H9 (cell line): Measurements from ENCODE around the gene IRF7. TPM values are rescaled to one million over a fixed set of nuclear protein-coding genes. Genes with fewer than 3 reads are reported as not detected.

Experiments used
- DNase-seq: peaks from one replicate; pipeline ENCODE4 v3.0.0-alpha.2; 2017
- H2AFZ ChIP-seq: one replicate; pipeline ENCODE4 v1.6.1; 2013; ENCODE audit warnings: mild to moderate bottlenecking, low read length, control low read depth, moderate library complexity
- H2AK5ac ChIP-seq: 2 replicates; pipeline ENCODE4 v1.6.1; 2013; ENCODE audit warnings: low read length, control low read depth, mixed read lengths; ENCODE audit not compliant: insufficient read length
- H2BK120ac ChIP-seq: one replicate; pipeline ENCODE4 v1.6.1; 2013; ENCODE audit warnings: low read depth, mild to moderate bottlenecking, low read length, control low read depth, inconsistent platforms; ENCODE audit not compliant: poor library complexity, severe bottlenecking
- H2BK12ac ChIP-seq: 2 replicates; pipeline ENCODE4 v1.6.1; 2013; ENCODE audit warnings: low read length, control low read depth, mixed read lengths, low read depth; ENCODE audit not compliant: insufficient read length
- H2BK15ac ChIP-seq: 2 replicates; pipeline ENCODE4 v1.6.1; 2013; ENCODE audit warnings: low read depth, low read length, control low read depth
- H2BK20ac ChIP-seq: one replicate; pipeline ENCODE4 v1.6.1; 2013; ENCODE audit warnings: low read depth, mild to moderate bottlenecking, low read length, control low read depth, inconsistent platforms; ENCODE audit not compliant: poor library complexity, severe bottlenecking
- H2BK5ac ChIP-seq: 2 replicates; pipeline ENCODE4 v1.6.1; 2013; ENCODE audit warnings: low read length, control low read depth, mixed read lengths; ENCODE audit not compliant: insufficient read length
- H3K14ac ChIP-seq: 2 replicates; pipeline ENCODE4 v1.6.1; 2013; ENCODE audit warnings: low read length, control low read depth; ENCODE audit not compliant: insufficient read depth
- H3K18ac ChIP-seq: 2 replicates; pipeline ENCODE4 v1.6.1; 2013; ENCODE audit warnings: low read depth, mild to moderate bottlenecking, mixed read lengths, low read length, control low read depth; ENCODE audit not compliant: insufficient read length
- H3K23ac ChIP-seq: 2 replicates; pipeline ENCODE4 v1.6.1; 2013; ENCODE audit warnings: low read length, control low read depth, mixed read lengths, low read depth; ENCODE audit not compliant: insufficient read length
- H3K23me2 ChIP-seq: 2 replicates; pipeline ENCODE4 v1.6.1; 2013; ENCODE audit warnings: low read depth, mild to moderate bottlenecking, mixed read lengths, low read length, control low read depth; ENCODE audit not compliant: insufficient read length, poor library complexity, severe bottlenecking
- H3K27ac ChIP-seq: 2 replicates; pipeline ENCODE4 v1.5.1; 2013; ENCODE audit warnings: low read length, control low read depth, mixed read lengths, low read depth; ENCODE audit not compliant: insufficient read length
- H3K27me3 ChIP-seq: 2 replicates; pipeline ENCODE4 v1.6.1; 2013; ENCODE audit warnings: low read length, control low read depth, inconsistent platforms; ENCODE audit not compliant: insufficient read depth
- H3K4ac ChIP-seq: 2 replicates; pipeline ENCODE4 v1.6.1; 2013; ENCODE audit warnings: low read depth, mild to moderate bottlenecking, control low read depth, inconsistent platforms, low read length, moderate library complexity
- H3K4me1 ChIP-seq: 2 replicates; pipeline ENCODE4 v1.6.1; 2013; ENCODE audit warnings: low read length, control low read depth, inconsistent platforms; ENCODE audit not compliant: insufficient read depth
- H3K4me2 ChIP-seq: 2 replicates; pipeline ENCODE4 v1.6.1; 2013; ENCODE audit warnings: low read length, control low read depth, mixed read lengths; ENCODE audit not compliant: insufficient read length, insufficient read depth
- H3K56ac ChIP-seq: 2 replicates; pipeline ENCODE4 v1.6.1; 2013; ENCODE audit warnings: low read depth, mild to moderate bottlenecking, mixed read lengths, low read length, control low read depth; ENCODE audit not compliant: insufficient read length
- H3K79me1 ChIP-seq: 2 replicates; pipeline ENCODE4 v1.6.1; 2013; ENCODE audit warnings: low read depth, mild to moderate bottlenecking, moderate library complexity, low read length, control low read depth, inconsistent platforms; ENCODE audit not compliant: insufficient read depth, poor library complexity, severe bottlenecking
- H3K79me2 ChIP-seq: 2 replicates; pipeline ENCODE4 v1.6.1; 2013; ENCODE audit warnings: low read length, control low read depth, inconsistent platforms; ENCODE audit not compliant: insufficient read depth
- H3K9ac ChIP-seq: 2 replicates; pipeline ENCODE4 v1.6.1; 2013; ENCODE audit warnings: low read length, control low read depth, mixed read lengths; ENCODE audit not compliant: insufficient read length; ENCODE audit errors: extremely low read depth
- H3K9me3 ChIP-seq: one replicate; pipeline ENCODE4 v1.6.1; 2013; ENCODE audit warnings: low read depth, low read length, inconsistent platforms; ENCODE audit not compliant: control insufficient read depth
- H3T11ph ChIP-seq: one replicate; pipeline ENCODE4 v1.6.1; 2013; ENCODE audit warnings: mild to moderate bottlenecking, low read length, control low read depth, inconsistent platforms
- H4K20me1 ChIP-seq: one replicate; pipeline ENCODE4 v1.6.1; 2013; ENCODE audit not compliant: control insufficient read depth, insufficient read length, insufficient read depth
- H4K5ac ChIP-seq: 2 replicates; pipeline ENCODE4 v1.6.1; 2013; ENCODE audit warnings: low read depth, mild to moderate bottlenecking, mixed read lengths, low read length, control low read depth; ENCODE audit not compliant: insufficient read length
- H4K8ac ChIP-seq: replicated peaks from 2 replicates; pipeline ENCODE4 v1.6.1; 2013; ENCODE audit warnings: low read length, control low read depth, mixed read lengths, low read depth; ENCODE audit not compliant: insufficient read length
- H4K91ac ChIP-seq: 2 replicates; pipeline ENCODE4 v1.6.1; 2013; ENCODE audit warnings: low read depth, mild to moderate bottlenecking, moderate library complexity, mixed read lengths, low read length, control low read depth; ENCODE audit not compliant: insufficient read length
- H3K27ac Mint-ChIP-seq, 3 experiments: 2 replicates in 2 of 3; 3 replicates in 1 of 3; pipeline ENCODE4 v1.8.0; 2020 to 2021; ENCODE audit warnings: mixed read lengths in 3 of 3, mild to moderate bottlenecking in 1 of 3, moderate library complexity in 1 of 3
- H3K27me3 Mint-ChIP-seq: 2 replicates; pipeline ENCODE4 v1.8.0; 2021; ENCODE audit warnings: low read depth, mild to moderate bottlenecking, moderate library complexity, mixed read lengths
- H3K36me3 Mint-ChIP-seq, 3 experiments: 2 replicates in 2 of 3; 3 replicates in 1 of 3; pipeline ENCODE4 v1.8.0; 2020 to 2021; ENCODE audit warnings: low read depth in 3 of 3, mixed read lengths in 3 of 3; ENCODE audit not compliant: insufficient read depth in 1 of 3
- H3K4me1 Mint-ChIP-seq, 2 experiments: 2 replicates each; pipeline ENCODE4 v1.8.0; 2020; ENCODE audit warnings: mixed read lengths in 2 of 2
- H3K4me3 Mint-ChIP-seq, 2 experiments: 2 replicates in 1 of 2; 3 replicates in 1 of 2; pipeline ENCODE4 v1.8.0; 2020 to 2021; ENCODE audit warnings: mild to moderate bottlenecking in 2 of 2, mixed read lengths in 2 of 2, moderate library complexity in 1 of 2
- H3K9me3 Mint-ChIP-seq, 2 experiments: 2 replicates in 1 of 2; 3 replicates in 1 of 2; pipeline ENCODE4 v1.8.0; 2020; ENCODE audit warnings: mild to moderate bottlenecking in 2 of 2, mixed read lengths in 2 of 2, moderate library complexity in 1 of 2
- WGBS: extraction: QIAGEN DNeasy Blood & Tissue Kit; methylation state at CpG from one replicate; pipeline ENCODE4 v1.1.7; 2013; ENCODE audit warnings: missing lambda C conversion rate, low lambda C conversion rate, mixed read lengths; ENCODE audit not compliant: insufficient read length; ENCODE audit errors: extremely low coverage; 5-methylcytosine and 5-hydroxymethylcytosine counted together
- total RNA-seq: library from RNA; stranded (reverse); gene quantifications from 2 replicates; pipeline ENCODE4 v1.2.1, GENCODE V29; 2021
- TF ChIP-seq, protein P1 (sequence below): fragments of 200-600 bp; sonication (generic); conservative IDR thresholded peaks from 3 replicates; pipeline ENCODE4 v1.8.0; 2021; ENCODE audit warnings: antibody characterized with exemption, mild to moderate bottlenecking

The IRF7 gene
- total RNA-seq, 1 experiment from 2014 or later: 9.8 TPM

- no peak overlapping the region for H3K9ac ChIP-seq
- H3K9me3 ChIP-seq: no peaks in the 10 kb centered on the region
- Mint-ChIP-seq H3K27me3 (no peaks in the 10 kb centered on the region), H3K4me3 (no peak overlapping the region), H3K36me3 (peaks cover 11 to 53% (median 33%) of the 10 kb centered on the region in 3 experiments; a peak in 6 of 7 replicates), H3K4me1 (0 out of 4 replicates have a peak, but pooled peaks cover 0 to 3% of the 10 kb centered on the region in 2 experiments), H3K9me3 (no peaks in the 10 kb centered on the region), H3K27ac (no peak overlapping the region)
- no peak overlapping the region for H2BK120ac ChIP-seq
- no peaks in the 10 kb centered on the region for H3K23me2 ChIP-seq
- H2BK5ac ChIP-seq: no peak overlapping the region
- no peak overlapping the region for H2AFZ ChIP-seq
- no peak overlapping the region for H3K23ac ChIP-seq
- no CpG with 5 or more reads among the region's 19 CpGs for WGBS
- H3K4me1 ChIP-seq: no peaks in the 10 kb centered on the region
- no peak overlapping the region for H3K14ac ChIP-seq
- H3K18ac ChIP-seq: no peak overlapping the region
- no peak overlapping the region for H3K4me2 ChIP-seq
- H3K56ac ChIP-seq: no peak overlapping the region
- H4K91ac ChIP-seq: no peak overlapping the region
- no peaks in the 10 kb centered on the region for H3K79me2 ChIP-seq
- no peak overlapping the region for H2BK12ac ChIP-seq
- no peak overlapping the region for H3T11ph ChIP-seq
- TF ChIP-seq, protein P1, sequence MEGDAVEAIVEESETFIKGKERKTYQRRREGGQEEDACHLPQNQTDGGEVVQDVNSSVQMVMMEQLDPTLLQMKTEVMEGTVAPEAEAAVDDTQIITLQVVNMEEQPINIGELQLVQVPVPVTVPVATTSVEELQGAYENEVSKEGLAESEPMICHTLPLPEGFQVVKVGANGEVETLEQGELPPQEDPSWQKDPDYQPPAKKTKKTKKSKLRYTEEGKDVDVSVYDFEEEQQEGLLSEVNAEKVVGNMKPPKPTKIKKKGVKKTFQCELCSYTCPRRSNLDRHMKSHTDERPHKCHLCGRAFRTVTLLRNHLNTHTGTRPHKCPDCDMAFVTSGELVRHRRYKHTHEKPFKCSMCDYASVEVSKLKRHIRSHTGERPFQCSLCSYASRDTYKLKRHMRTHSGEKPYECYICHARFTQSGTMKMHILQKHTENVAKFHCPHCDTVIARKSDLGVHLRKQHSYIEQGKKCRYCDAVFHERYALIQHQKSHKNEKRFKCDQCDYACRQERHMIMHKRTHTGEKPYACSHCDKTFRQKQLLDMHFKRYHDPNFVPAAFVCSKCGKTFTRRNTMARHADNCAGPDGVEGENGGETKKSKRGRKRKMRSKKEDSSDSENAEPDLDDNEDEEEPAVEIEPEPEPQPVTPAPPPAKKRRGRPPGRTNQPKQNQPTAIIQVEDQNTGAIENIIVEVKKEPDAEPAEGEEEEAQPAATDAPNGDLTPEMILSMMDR: no peak
- no peaks in the 10 kb centered on the region for H3K79me1 ChIP-seq
- H2AK5ac ChIP-seq: no peak overlapping the region
- no peak overlapping the region for H4K8ac ChIP-seq
- no peaks in the 10 kb centered on the region for H3K27me3 ChIP-seq
- no peak overlapping the region for H3K4ac ChIP-seq
- DNase-seq: no peak
- no peak overlapping the region for H2BK20ac ChIP-seq
- H4K20me1 ChIP-seq: no peaks in the 10 kb centered on the region
- H4K5ac ChIP-seq: no peak overlapping the region
- no peak overlapping the region for H2BK15ac ChIP-seq
- no peak overlapping the region for H3K27ac ChIP-seq
Measured at GRCh38 chr11:660681-661444, 45.1 kb upstream of the IRF7 start.
